MM.1S (cell line): ENCODE results near the gene WDR74.
A peak's percentile ranks its signal among the peaks of the same experiment; 100 is the strongest.

ENCODE experiments used
- DNase-seq: peaks from one replicate; pipeline ENCODE4 v3.0.0-alpha.2; 2015
- H2AFZ ChIP-seq: fragments of 300-600 bp; sonication (generic); 2 replicates; pipeline ENCODE4 v1.6.0; 2016; ENCODE audit warnings: antibody characterized with exemption, low read length
- H3F3A ChIP-seq: fragments of 300-600 bp; sonication (generic); 2 replicates; pipeline ENCODE4 v1.6.1; 2016; ENCODE audit warnings: mild to moderate bottlenecking, antibody characterized with exemption, low read length, moderate library complexity, mixed read lengths; ENCODE audit not compliant: insufficient read depth
- H3K27ac ChIP-seq: fragments of 300-600 bp; sonication (generic); 2 replicates; pipeline ENCODE4 v1.5.1; 2016; ENCODE audit warnings: mild to moderate bottlenecking, low read length
- H3K27me3 ChIP-seq: fragments of 300-600 bp; sonication (generic); replicated peaks from 2 replicates; pipeline ENCODE4 v1.6.0; 2016; ENCODE audit warnings: low read length; ENCODE audit not compliant: insufficient read depth
- H3K36me3 ChIP-seq: fragments of 300-600 bp; sonication (generic); replicated peaks from 2 replicates; pipeline ENCODE4 v1.6.1; 2016; ENCODE audit warnings: mild to moderate bottlenecking, low read length, mixed read lengths; ENCODE audit not compliant: insufficient read depth
- H3K4me1 ChIP-seq: fragments of 300-600 bp; sonication (generic); 2 replicates; pipeline ENCODE4 v1.6.1; 2016; ENCODE audit warnings: low read length, mixed read lengths
- H3K4me2 ChIP-seq: fragments of 300-600 bp; sonication (generic); 2 replicates; pipeline ENCODE4 v1.6.0; 2016; ENCODE audit warnings: low read depth, low read length
- H3K4me3 ChIP-seq: fragments of 300-600 bp; sonication (generic); 2 replicates; pipeline ENCODE4 v1.5.1; 2016; ENCODE audit warnings: low read length, mixed read lengths
- H3K79me2 ChIP-seq: fragments of 300-600 bp; sonication (generic); 2 replicates; pipeline ENCODE4 v1.6.1; 2016; ENCODE audit warnings: mixed run types, low read length, mixed read lengths
- H3K9ac ChIP-seq: fragments of 300-600 bp; sonication (generic); 2 replicates; pipeline ENCODE4 v1.6.1; 2016; ENCODE audit warnings: low read length, mixed read lengths
- H3K9me2 ChIP-seq: fragments of 300-600 bp; sonication (generic); replicated peaks from 2 replicates; pipeline ENCODE4 v1.6.1; 2016; ENCODE audit warnings: mild to moderate bottlenecking, low read length, mixed read lengths; ENCODE audit not compliant: insufficient read depth
- H3K9me3 ChIP-seq: fragments of 300-600 bp; sonication (generic); replicated peaks from 2 replicates; pipeline ENCODE4 v1.6.1; 2016; ENCODE audit warnings: mild to moderate bottlenecking, low read length, mixed read lengths; ENCODE audit not compliant: insufficient read depth
- H4K20me1 ChIP-seq: fragments of 300-600 bp; sonication (generic); 2 replicates; pipeline ENCODE4 v1.6.1; 2016; ENCODE audit warnings: mild to moderate bottlenecking, low read length, moderate library complexity, mixed read lengths; ENCODE audit not compliant: insufficient read depth
- CTCF ChIP-seq: fragments of 300-600 bp; sonication (generic); IDR thresholded peaks from 2 replicates; pipeline ENCODE4 v1.5.1; 2016; ENCODE audit warnings: antibody characterized with exemption, low read length, mixed read lengths
- EZH2 ChIP-seq: fragments of 300-600 bp; sonication (generic); optimal IDR thresholded peaks from 2 replicates; pipeline ENCODE3; 2017; ENCODE audit warnings: low read depth, mild to moderate bottlenecking, antibody characterized with exemption, low read length, mixed read lengths
- EZH2phosphoT487 ChIP-seq: fragments of 300-600 bp; sonication (generic); IDR thresholded peaks from 2 replicates; pipeline ENCODE4 v1.6.1; 2018; ENCODE audit warnings: antibody characterized with exemption, low read length

WDR74 gene

DNA sequence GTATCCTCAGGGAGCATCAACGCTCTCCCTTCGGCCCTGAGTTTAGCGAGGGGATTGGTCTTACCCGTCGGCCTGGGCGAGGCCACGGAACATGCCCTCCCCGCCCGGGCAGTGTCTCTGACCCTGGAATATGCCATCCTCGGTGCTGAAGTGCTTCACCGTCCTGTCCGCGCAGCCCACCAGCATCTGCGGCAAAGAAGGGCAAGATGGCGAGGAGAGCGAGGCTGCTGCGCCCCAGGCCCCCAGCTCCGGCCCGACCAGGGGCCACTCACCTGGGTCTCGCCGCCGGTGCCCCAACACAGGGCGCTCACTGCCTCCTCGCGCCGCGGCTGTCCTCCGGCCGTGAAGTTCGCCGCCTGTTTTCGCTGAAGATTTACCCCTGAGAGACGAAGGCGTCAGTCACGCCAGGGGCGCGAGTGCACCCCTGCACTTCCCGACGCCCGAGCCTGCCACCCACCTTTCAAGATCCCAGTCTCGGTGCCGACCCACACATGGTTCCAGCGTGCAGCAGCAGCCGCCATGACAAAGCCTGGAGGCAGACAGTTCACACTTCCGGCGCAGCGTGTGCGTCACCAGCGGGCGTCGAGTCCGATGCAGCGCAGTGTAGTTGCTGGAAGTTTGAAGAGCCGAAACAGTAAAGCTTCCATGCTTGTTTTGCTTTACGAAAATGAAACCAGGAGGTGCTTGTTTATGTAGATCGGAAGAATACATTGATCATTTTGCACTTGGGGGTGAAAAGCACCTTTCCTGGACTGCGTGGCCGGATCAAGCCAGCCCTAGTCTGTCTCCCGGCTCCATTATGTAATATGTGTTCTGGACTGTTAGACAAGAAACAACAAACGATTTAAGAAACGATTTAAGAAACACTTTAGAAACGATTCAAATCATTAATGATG is at the start of gene WDR74:
Gene WDR74, minus strand, starts transcription at position 541 of the 896 bp plus-strand sequence. Its CDS starts 20 bp downstream, at position 521.
- no peaks in the 10 kb centered on the region for H3K9me2 ChIP-seq
- peaks cover 51% of the 10 kb centered on the region for H3K79me2 ChIP-seq
- peak within 1 kb of the TSS; percentile 83 for H3K4me2 ChIP-seq
- H3F3A ChIP-seq = peaks cover 27% of the 10 kb centered on the region
- peaks cover 12% of the 10 kb centered on the region for H3K4me1 ChIP-seq
- TF ChIP-seq CTCF = no peak
- no peak for TF ChIP-seq EZH2phosphoT487
- TF ChIP-seq EZH2 = no peak
- DNase-seq = peak; percentile 97
- peak within 1 kb of the TSS; percentile 96 for H3K4me3 ChIP-seq
- peak within 1 kb of the TSS; percentile 33 for H2AFZ ChIP-seq
- no peaks in the 10 kb centered on the region for H3K9me3 ChIP-seq
- H3K27ac ChIP-seq = peak within 1 kb of the TSS; percentile 92
- no peaks in the 10 kb centered on the region for H4K20me1 ChIP-seq
- no peaks in the 10 kb centered on the region; the same call in 1 of the 2 replicates for H3K36me3 ChIP-seq
- no peaks in the 10 kb centered on the region for H3K27me3 ChIP-seq
- H3K9ac ChIP-seq = peak within 1 kb of the TSS; percentile 93

DNA sequence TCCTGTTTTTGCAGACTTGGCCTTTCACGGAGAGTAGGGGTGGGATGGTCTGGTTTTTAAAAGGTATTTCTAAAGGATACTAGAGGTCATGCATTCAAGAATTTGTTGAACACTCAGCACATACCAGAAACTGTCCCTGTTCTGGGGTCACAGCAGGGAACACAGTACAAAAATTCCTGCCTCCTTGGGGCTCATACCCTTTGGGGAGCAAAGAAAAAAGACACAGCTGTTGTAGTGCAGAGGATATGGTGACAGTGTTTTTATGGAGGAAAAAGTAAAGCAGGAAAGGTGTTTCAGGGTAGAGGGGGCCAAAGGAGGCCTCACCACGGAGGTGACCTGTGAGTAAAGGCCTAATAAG is 49.7 kb upstream of the WDR74 start:
- H3K27me3 ChIP-seq = no peaks in the 10 kb centered on the region
- H3K79me2 ChIP-seq = peaks cover 29% of the 10 kb centered on the region
- DNase-seq = no peak
- H3F3A ChIP-seq = peaks cover 48% of the 10 kb centered on the region
- H3K4me1 ChIP-seq = peaks cover 1% of the 10 kb centered on the region; the same call in 1 of the 2 replicates
- H3K9me3 ChIP-seq = no peaks in the 10 kb centered on the region
- TF ChIP-seq EZH2 (no peak), EZH2phosphoT487 (no peak), CTCF (no peak)
- no peaks in the 10 kb centered on the region for H3K9me2 ChIP-seq
- peaks cover 31% of the 10 kb centered on the region for H3K36me3 ChIP-seq
- no peak overlapping the region for H3K4me3 ChIP-seq
- peaks cover 21% of the 10 kb centered on the region for H4K20me1 ChIP-seq
- no peak overlapping the region for H3K9ac ChIP-seq
- H3K27ac ChIP-seq = no peak overlapping the region
- no peak overlapping the region for H2AFZ ChIP-seq
- no peak overlapping the region for H3K4me2 ChIP-seq

DNA sequence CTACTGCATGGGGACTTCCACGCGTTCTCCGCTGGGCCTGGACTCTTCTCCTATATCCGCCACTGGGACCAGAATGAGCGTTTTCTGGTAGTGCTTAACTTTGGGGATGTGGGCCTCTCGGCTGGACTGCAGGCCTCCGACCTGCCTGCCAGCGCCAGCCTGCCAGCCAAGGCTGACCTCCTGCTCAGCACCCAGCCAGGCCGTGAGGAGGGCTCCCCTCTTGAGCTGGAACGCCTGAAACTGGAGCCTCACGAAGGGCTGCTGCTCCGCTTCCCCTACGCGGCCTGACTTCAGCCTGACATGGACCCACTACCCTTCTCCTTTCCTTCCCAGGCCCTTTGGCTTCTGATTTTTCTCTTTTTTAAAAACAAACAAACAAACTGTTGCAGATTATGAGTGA is 49.0 kb upstream of the WDR74 start:
- no peak overlapping the region for H3K4me3 ChIP-seq
- H3F3A ChIP-seq = peaks cover 53% of the 10 kb centered on the region
- no peak overlapping the region for H2AFZ ChIP-seq
- H3K4me1 ChIP-seq = peaks cover 8% of the 10 kb centered on the region
- H3K9me3 ChIP-seq = no peaks in the 10 kb centered on the region
- H3K79me2 ChIP-seq = peaks cover 36% of the 10 kb centered on the region
- H3K36me3 ChIP-seq = peaks cover 38% of the 10 kb centered on the region
- DNase-seq = no peak
- no peak for TF ChIP-seq CTCF
- TF ChIP-seq EZH2 = no peak
- TF ChIP-seq EZH2phosphoT487 = no peak
- H3K27ac ChIP-seq = no peak overlapping the region
- H3K27me3 ChIP-seq = no peaks in the 10 kb centered on the region
- no peaks in the 10 kb centered on the region for H3K9me2 ChIP-seq
- H4K20me1 ChIP-seq = peaks cover 25% of the 10 kb centered on the region
- no peak overlapping the region for H3K4me2 ChIP-seq
- H3K9ac ChIP-seq = no peak overlapping the region
